Lower lobe of right lung (tissue), 2 donors: ENCODE data around the gene VSTM2B. TPM values are rescaled to one million over a fixed set of nuclear protein-coding genes. Genes with fewer than 3 reads are reported as not detected.

Experiments used
- ATAC-seq, 2 donors: fragments of 200-7000 bp; cut with Tn5 transposase; one replicate each; pipeline ENCODE4 v1.9.1; 2020 to 2022; ENCODE audit warnings: mild to moderate bottlenecking in 2 of 2, moderate library complexity in 2 of 2
- DNase-seq: peaks from one replicate; pipeline ENCODE4 v3.0.0-alpha.2; 2020
- H3K27ac ChIP-seq: fragments of 200-600 bp; one replicate; pipeline ENCODE4 v1.8.0; 2022
- H3K27me3 ChIP-seq: fragments of 200-600 bp; one replicate; pipeline ENCODE4 v1.8.0; 2022; ENCODE audit warnings: low read depth
- H3K36me3 ChIP-seq: fragments of 200-600 bp; one replicate; pipeline ENCODE4 v1.8.0; 2022; ENCODE audit warnings: mild to moderate bottlenecking
- H3K4me1 ChIP-seq: fragments of 200-600 bp; one replicate; pipeline ENCODE4 v1.8.0; 2022
- H3K4me3 ChIP-seq: fragments of 200-600 bp; one replicate; pipeline ENCODE4 v1.8.0; 2022; ENCODE audit warnings: mild to moderate bottlenecking
- H3K9me3 ChIP-seq: fragments of 200-600 bp; one replicate; pipeline ENCODE4 v1.8.0; 2022
- CTCF ChIP-seq: fragments of 200-600 bp; IDR thresholded peaks from one replicate; pipeline ENCODE4 v1.8.0; 2022; ENCODE audit warnings: antibody characterized with exemption, mild to moderate bottlenecking
- intact Hi-C: fragments of 100-400 bp; cut with DNase I; formaldehyde crosslinking; loops from one replicate; pipeline ENCODE4 v1.11.0; 2022
- total RNA-seq: library from RNA; stranded (reverse); fragmentation: NEBNext Ultra II Directional; extraction: Animal tissue kit (Norgen Biotek cat#: 25700); gene quantifications from one replicate; pipeline ENCODE4 v1.2.1, GENCODE V29; 2021
- donor health status: DM: no; HTN: yes; CAD: no; lungs with severe emphysema.

Gene VSTM2B
- total RNA-seq, 1 donor from 2014 or later = not detected

GRCh38 chr19:29590278-29590677 is 64.5 kb downstream of the VSTM2B start:
- no peaks in the 10 kb centered on the region for H3K9me3 ChIP-seq
- H3K4me3 ChIP-seq = no peak overlapping the region
- H3K36me3 ChIP-seq = no peaks in the 10 kb centered on the region
- H3K27ac ChIP-seq = no peak overlapping the region
- no peaks in the 10 kb centered on the region for H3K4me1 ChIP-seq
- DNase-seq (no peak), ATAC-seq (no peak)
- TF ChIP-seq CTCF = no peak
- intact Hi-C loops = no loop called here
- H3K27me3 ChIP-seq = peaks cover 32% of the 10 kb centered on the region

- Histone ChIP-seq H3K36me3 (no peaks in the 10 kb centered on the region), H3K4me1 (no peaks in the 10 kb centered on the region), H3K27me3 (peaks cover 42% of the 10 kb centered on the region), H3K4me3 (no peak overlapping the region), H3K9me3 (no peaks in the 10 kb centered on the region), H3K27ac (no peak overlapping the region)
- intact Hi-C loops = no loop called here
- ATAC-seq (no peak), DNase-seq (no peak)
- TF ChIP-seq CTCF = no peak
These were observed 65.9 kb downstream of the VSTM2B start for GRCh38 chr19:29591670-29592069.

GRCh38 chr19:29593869-29594268 is 68.1 kb downstream of the VSTM2B start:
- Histone ChIP-seq H3K27me3 (peaks cover 49% of the 10 kb centered on the region), H3K27ac (no peak overlapping the region), H3K4me1 (no peaks in the 10 kb centered on the region), H3K36me3 (no peaks in the 10 kb centered on the region), H3K4me3 (no peak overlapping the region), H3K9me3 (no peaks in the 10 kb centered on the region)
- ATAC-seq (no peak), DNase-seq (no peak)
- no peak for TF ChIP-seq CTCF
- intact Hi-C loops = no loop called here

GRCh38 chr19:29596080-29596727 is 70.4 kb downstream of the VSTM2B start:
- Histone ChIP-seq H3K4me1 (no peaks in the 10 kb centered on the region), H3K27ac (no peak overlapping the region), H3K4me3 (no peak overlapping the region), H3K36me3 (no peaks in the 10 kb centered on the region), H3K9me3 (no peaks in the 10 kb centered on the region), H3K27me3 (peaks cover 43% of the 10 kb centered on the region)
- ATAC-seq (no peak), DNase-seq (no peak)
- intact Hi-C loops = no loop called here
- TF ChIP-seq CTCF = no peak

- TF ChIP-seq CTCF = no peak
- Histone ChIP-seq H3K27ac (no peak overlapping the region), H3K4me3 (no peak overlapping the region), H3K36me3 (no peaks in the 10 kb centered on the region), H3K4me1 (no peaks in the 10 kb centered on the region), H3K27me3 (peaks cover 43% of the 10 kb centered on the region), H3K9me3 (no peaks in the 10 kb centered on the region)
- DNase-seq (no peak), ATAC-seq (no peak)
- intact Hi-C loops = no loop called here
These were observed 71.2 kb downstream of the VSTM2B start for GRCh38 chr19:29596885-29597525.
